IMR-90 (cell line): ENCODE results near the gene COX6B1. TPM values are rescaled to one million over a fixed set of nuclear protein-coding genes. Genes with fewer than 3 reads are reported as not detected.

ENCODE experiments used
- ATAC-seq: fragments of 200-7000 bp; cut with Tn5 transposase; 2 replicates; pipeline ENCODE4 v1.9.1; 2020; ENCODE audit warnings: low read depth, mild to moderate bottlenecking, moderate library complexity
- BruUV-seq: library from RNA; stranded (reverse); fragments of 400-500 nt; replicated peaks from 2 replicates; lab custom pipeline; 2021; lab: Mats Ljungman, UMichigan
- CTCF ChIA-PET: fragments of 300-600 bp; formaldehyde crosslinking; extraction: SDS; loops from one replicate; lab custom pipeline; 2021; ENCODE audit warnings: antibody characterized with exemption; lab: Yijun Ruan, JAX
- POLR2A ChIA-PET: fragments of 300-600 bp; sonication (Branson Sonifier 250); formaldehyde crosslinking; loops from one replicate; lab custom pipeline; 2022; ENCODE audit warnings: antibody characterized with exemption; ENCODE audit not compliant: unreplicated experiment; lab: Charles Lee
- DNase-seq: peaks from one replicate; pipeline ENCODE4 v3.0.0; 2013
- H2AFZ ChIP-seq: replicated peaks from 2 replicates; pipeline ENCODE3; 2013; ENCODE audit warnings: low read length, mild to moderate bottlenecking; ENCODE audit not compliant: poor library complexity
- H2AK5ac ChIP-seq: 2 replicates; pipeline ENCODE4 v1.6.1; 2013; ENCODE audit warnings: low read depth, low read length, inconsistent platforms
- H2AK9ac ChIP-seq: replicated peaks from 2 replicates; pipeline ENCODE3; 2013; ENCODE audit warnings: mild to moderate bottlenecking, low read depth, low read length, moderate library complexity; ENCODE audit not compliant: poor library complexity
- H2BK120ac ChIP-seq: 2 replicates; pipeline ENCODE4 v1.6.1; 2013; ENCODE audit warnings: low read depth, low read length, inconsistent platforms
- H2BK15ac ChIP-seq: 3 replicates; pipeline ENCODE4 v1.6.1; 2013; ENCODE audit warnings: low read depth, low read length, inconsistent platforms
- H2BK20ac ChIP-seq: 2 replicates; pipeline ENCODE4 v1.6.1; 2013; ENCODE audit warnings: low read depth, mild to moderate bottlenecking, inconsistent platforms, low read length, moderate library complexity
- H2BK5ac ChIP-seq: 2 replicates; pipeline ENCODE4 v1.6.1; 2013; ENCODE audit warnings: mild to moderate bottlenecking, low read depth, low read length, inconsistent platforms; ENCODE audit not compliant: poor library complexity, severe bottlenecking
- H3K14ac ChIP-seq: replicated peaks from 2 replicates; pipeline ENCODE4 v1.6.1; 2013; ENCODE audit warnings: low read depth, low read length, inconsistent platforms
- H3K18ac ChIP-seq: 2 replicates; pipeline ENCODE4 v1.6.1; 2013; ENCODE audit warnings: low read depth, low read length, control low read depth
- H3K23ac ChIP-seq: 2 replicates; pipeline ENCODE4 v1.6.1; 2013; ENCODE audit warnings: low read depth, low read length, inconsistent platforms
- H3K27ac ChIP-seq: 2 replicates; pipeline ENCODE4 v1.5.1; 2013; ENCODE audit warnings: mild to moderate bottlenecking, control low read depth, low read length; ENCODE audit not compliant: insufficient read depth
- H3K27me3 ChIP-seq: 2 replicates; pipeline ENCODE4 v1.6.1; 2013; ENCODE audit warnings: low read length; ENCODE audit not compliant: control insufficient read depth, insufficient read depth
- H3K36me3 ChIP-seq: 2 replicates; pipeline ENCODE4 v1.6.1; 2013; ENCODE audit warnings: low read length, mixed read lengths; ENCODE audit not compliant: control insufficient read depth, insufficient read depth
- H3K4ac ChIP-seq: 2 replicates; pipeline ENCODE4 v1.6.1; 2013; ENCODE audit warnings: low read depth, low read length, inconsistent platforms
- H3K4me1 ChIP-seq: 2 replicates; pipeline ENCODE4 v1.6.1; 2013; ENCODE audit warnings: low read length, mixed read lengths; ENCODE audit not compliant: control insufficient read depth, insufficient read depth
- H3K4me2 ChIP-seq: 2 replicates; pipeline ENCODE4 v1.6.1; 2013; ENCODE audit warnings: low read depth, mild to moderate bottlenecking, control low read depth, low read length, moderate library complexity
- H3K4me3 ChIP-seq: 2 replicates; pipeline ENCODE4 v1.5.1; 2013; ENCODE audit warnings: low read depth, mild to moderate bottlenecking, control low read depth, low read length, moderate library complexity; ENCODE audit not compliant: insufficient read depth
- H3K56ac ChIP-seq: 2 replicates; pipeline ENCODE4 v1.6.1; 2013; ENCODE audit warnings: low read length, inconsistent platforms; ENCODE audit not compliant: insufficient read depth; ENCODE audit errors: extremely low read depth
- H3K79me1 ChIP-seq, 2 experiments: 2 replicates each; pipeline ENCODE4 v1.6.1; 2013; ENCODE audit warnings: low read length in 2 of 2, inconsistent platforms in 1 of 2, low read depth in 1 of 2
- H3K9ac ChIP-seq: 2 replicates; pipeline ENCODE4 v1.6.1; 2013; ENCODE audit warnings: low read depth, low read length, control low read depth
- H3K9me1 ChIP-seq: 2 replicates; pipeline ENCODE4 v1.6.1; 2013; ENCODE audit warnings: low read length, inconsistent platforms; ENCODE audit not compliant: insufficient read depth
- H3K9me3 ChIP-seq: 2 replicates; pipeline ENCODE4 v1.6.1; 2013; ENCODE audit warnings: low read length; ENCODE audit not compliant: control insufficient read depth, insufficient read depth
- H4K20me1 ChIP-seq: 2 replicates; pipeline ENCODE4 v1.6.1; 2013; ENCODE audit warnings: low read length, inconsistent platforms; ENCODE audit not compliant: insufficient read depth
- H4K5ac ChIP-seq: 2 replicates; pipeline ENCODE4 v1.6.1; 2013; ENCODE audit warnings: mild to moderate bottlenecking, low read depth, low read length, control low read depth
- H4K8ac ChIP-seq, 2 experiments: 2 replicates each; pipeline ENCODE4 v1.6.1; 2013; ENCODE audit warnings: low read depth in 2 of 2, low read length in 2 of 2, control low read depth in 1 of 2, inconsistent platforms in 1 of 2
- H4K91ac ChIP-seq: 2 replicates; pipeline ENCODE4 v1.6.1; 2013; ENCODE audit warnings: low read depth, low read length, inconsistent platforms; ENCODE audit not compliant: insufficient read depth
- CEBPB ChIP-seq: IDR thresholded peaks from 2 replicates; pipeline ENCODE4 v1.6.1; 2012; ENCODE audit warnings: low read depth, low read length, improper control_type of control experiment
- CHD1 ChIP-seq: IDR thresholded peaks from 2 replicates; pipeline ENCODE4 v1.6.1; 2012; ENCODE audit warnings: low read depth, low read length, improper control_type of control experiment
- CTCF ChIP-seq: conservative IDR thresholded peaks from 2 replicates; pipeline ENCODE4 v1.5.1; 2012; ENCODE audit warnings: mild to moderate bottlenecking, low read depth, low read length, improper control_type of control experiment
- FOS ChIP-seq: fragments of 150-350 bp; IDR thresholded peaks from 2 replicates; pipeline ENCODE4 v1.6.1; 2016; ENCODE audit warnings: low read depth, low read length
- MAZ ChIP-seq: IDR thresholded peaks from 2 replicates; pipeline ENCODE4 v1.6.1; 2012; ENCODE audit warnings: low read depth, mild to moderate bottlenecking, low read length, improper control_type of control experiment, moderate library complexity, borderline replicate concordance
- MXI1 ChIP-seq: IDR thresholded peaks from 2 replicates; pipeline ENCODE4 v1.6.1; 2012; ENCODE audit warnings: low read depth, mild to moderate bottlenecking, low read length, moderate library complexity, borderline replicate concordance
- RAD21 ChIP-seq: IDR thresholded peaks from 2 replicates; pipeline ENCODE4 v1.6.1; 2012; ENCODE audit warnings: low read length, improper control_type of control experiment
- SMC3 ChIP-seq: fragments of 150-350 bp; IDR thresholded peaks from 2 replicates; pipeline ENCODE4 v1.6.1; 2016; ENCODE audit warnings: low read depth, mild to moderate bottlenecking, antibody characterized with exemption, low read length, moderate library complexity
- WGBS, 2 experiments: methylation state at CpG; one replicate each; pipeline versions ENCODE4 v1.1.5 to v1.1.7; 2013; ENCODE audit warnings: missing lambda C conversion rate in 2 of 2; ENCODE audit not compliant: insufficient read length in 1 of 2; ENCODE audit errors: extremely low coverage in 2 of 2; 5-methylcytosine and 5-hydroxymethylcytosine counted together
- dilution Hi-C: fragments of 300-500 bp; cut with HindIII; formaldehyde crosslinking; loops from one replicate; pipeline ENCODE4 v1.14.3; 2018; ENCODE audit warnings: low sequenced_read_pairs; ENCODE audit not compliant: unreplicated experiment
- in situ Hi-C: fragments of 300-500 bp; cut with MboI; formaldehyde crosslinking; loops from 3 replicates; pipeline ENCODE4 v1.14.3; 2019; ENCODE audit warnings: low sequenced_read_pairs, inconsistent platforms, mixed read lengths
- intact Hi-C: fragments of 100-400 bp; cut with micrococcal nuclease; formaldehyde crosslinking; loops from 2 replicates; pipeline ENCODE4 v1.10.0; 2022
- polyA plus RNA-seq, 3 experiments: library from polyadenylated mRNA; depleted of rRNA; stranded (reverse); fragments of >200 nt; gene quantifications; 2 replicates each; pipeline ENCODE4 v1.2.3, GENCODE V29; 2012; ENCODE audit warnings: low replicate concordance in 1 of 3
- total RNA-seq: library from RNA; depleted of rRNA; stranded (reverse); fragments of >200 nt; gene quantifications from 2 replicates; pipeline ENCODE4 v1.2.3, GENCODE V29; 2012

Gene COX6B1
- total and polyA plus RNA-seq, 2 of the 4 experiments (the other 2 are of a cell fraction), result 914 to 983 TPM

- H4K91ac ChIP-seq, result no peak overlapping the region
- no peak overlapping the region for H2AK5ac ChIP-seq
- H2AK9ac ChIP-seq, result no peak overlapping the region
- H3K4ac ChIP-seq, result no peak overlapping the region
- no peak overlapping the region for H2BK20ac ChIP-seq
- ChIA-PET CTCF (no interaction called here), POLR2A (no interaction called here)
- H3K9me1 ChIP-seq, result 0 out of 2 replicates have a peak, but pooled peaks cover 5% of the 10 kb centered on the region
- H3K27me3 ChIP-seq, result no peaks in the 10 kb centered on the region
- H3K27ac ChIP-seq, result no peak overlapping the region
- no TSS peak for BruUV-seq
- WGBS, 2 experiments, result no CpG with 5 or more reads among the region's 3 CpGs
- no peak overlapping the region for H3K18ac ChIP-seq
- no peak overlapping the region for H2BK5ac ChIP-seq
- in situ Hi-C loops, result no loop called here
- H2BK120ac ChIP-seq, result no peak overlapping the region
- TF ChIP-seq CEBPB (no peak), CHD1 (no peak), SMC3 (no peak), CTCF (no peak), MXI1 (no peak), FOS (no peak), RAD21 (no peak), MAZ (no peak)
- no peak overlapping the region for H2AFZ ChIP-seq
- peaks cover 0 to 1% of the 10 kb centered on the region in 2 experiments; a peak in 1 of 4 replicates for H3K79me1 ChIP-seq
- dilution Hi-C loops, result no loop called here
- no peak overlapping the region for H3K4me3 ChIP-seq
- no peak overlapping the region for H3K14ac ChIP-seq
- H3K9me3 ChIP-seq, result no peaks in the 10 kb centered on the region
- no peak overlapping the region for H3K56ac ChIP-seq
- H4K20me1 ChIP-seq, result no peaks in the 10 kb centered on the region
- H2BK15ac ChIP-seq, result no peak overlapping the region
- no peak overlapping the region for H3K9ac ChIP-seq
- H3K23ac ChIP-seq, result no peak overlapping the region
- peaks cover 53% of the 10 kb centered on the region for H3K36me3 ChIP-seq
- H4K5ac ChIP-seq, result no peak overlapping the region
- peaks cover 3% of the 10 kb centered on the region; the same call in 1 of the 2 replicates for H3K4me1 ChIP-seq
- H3K4me2 ChIP-seq, result no peak overlapping the region
- DNase-seq (no peak), ATAC-seq (no peak)
- no peak overlapping the region for H4K8ac ChIP-seq
- intact Hi-C loops, result no loop called here
Observed at GRCh38 chr19:35636651-35637050, 11.5 kb upstream of the COX6B1 start.
